Renal cortical epithelial cell (primary cell): ENCODE results near the gene NELFB. TPM values are rescaled to one million over a fixed set of nuclear protein-coding genes. Genes with fewer than 3 reads are reported as not detected.

Experiments
- DNase-seq: peaks from one replicate; pipeline ENCODE4 v3.0.0-alpha.2; 2011; ENCODE audit warnings: low read depth
- total RNA-seq: library from RNA; depleted of rRNA; stranded (reverse); fragments of >200 nt; gene quantifications from 2 replicates; pipeline ENCODE4 v1.2.3, GENCODE V29; 2014

Gene NELFB
- total RNA-seq, 1 donor from 2014 or later, result 62.2 TPM

- no peak for DNase-seq
Observed at GRCh38 chr9:137314561-137315560, 59.7 kb downstream of the NELFB start.

GRCh38 chr9:137315581-137316011, 60.5 kb downstream of the NELFB start:
- DNase-seq, result no peak

- no peak for DNase-seq
Observed at GRCh38 chr9:137316012-137316981, 61.2 kb downstream of the NELFB start.

GRCh38 chr9:137317021-137317717, 62.0 kb downstream of the NELFB start:
- no peak for DNase-seq

GRCh38 chr9:137317718-137318511, 62.8 kb downstream of the NELFB start:
- no peak for DNase-seq

GRCh38 chr9:137318602-137319001, 63.5 kb downstream of the NELFB start:
- no peak for DNase-seq

GRCh38 chr9:137319011-137319738, 64.0 kb downstream of the NELFB start:
- DNase-seq, result no peak

GRCh38 chr9:137319739-137320551, 64.8 kb downstream of the NELFB start:
- no peak for DNase-seq

GRCh38 chr9:137320555-137321384, 65.6 kb downstream of the NELFB start:
- no peak for DNase-seq

- DNase-seq, result no peak
Observed at GRCh38 chr9:137321726-137322361, 66.7 kb downstream of the NELFB start.

Other genes starting within 250 kb of the NELFB start
- gene ABCA2, start 227.1 kb upstream of the NELFB start, total RNA-seq, result 7.5 and 53.0 TPM in 2 replicates
- not detected in 2 replicates for gene FUT7, start 223.2 kb upstream of the NELFB start, total RNA-seq
- 7.1 and 21.6 TPM in 2 replicates for gene NPDC1, start 209.2 kb upstream of the NELFB start, total RNA-seq
- gene ENTPD2, start 201.3 kb upstream of the NELFB start, total RNA-seq, result 0.17 and 0.35 TPM in 2 replicates
- gene SAPCD2, start 184.8 kb upstream of the NELFB start, total RNA-seq, result 0.99 and 12.0 TPM in 2 replicates
- gene UAP1L1, start 177.8 kb upstream of the NELFB start, total RNA-seq, result 6.4 and 7.1 TPM in 2 replicates
- 67.6 and 71.4 TPM in 2 replicates for gene MAN1B1, start 168.3 kb upstream of the NELFB start, total RNA-seq
- gene DPP7, start 140.6 kb upstream of the NELFB start, total RNA-seq, result 42.3 and 70.2 TPM in 2 replicates
- gene GRIN1, start 116.2 kb upstream of the NELFB start, total RNA-seq, result 0.30 TPM in 1 of 2 replicates, not detected in the other
- not detected in 2 replicates for gene LRRC26, start 85.3 kb upstream of the NELFB start, total RNA-seq
- gene TMEM210, start 83.3 kb upstream of the NELFB start, total RNA-seq, result not detected in 2 replicates
- gene ANAPC2, start 66.8 kb upstream of the NELFB start, total RNA-seq, result 10.4 and 28.9 TPM in 2 replicates
- gene SSNA1, start 66.7 kb upstream of the NELFB start, total RNA-seq, result 45.5 and 76.2 TPM in 2 replicates
- gene TPRN, start 54.6 kb upstream of the NELFB start, total RNA-seq, result 4.5 and 10.6 TPM in 2 replicates
- 30.2 and 42.8 TPM in 2 replicates for gene TMEM203, start 49.7 kb upstream of the NELFB start, total RNA-seq
- gene NDOR1, start 49.6 kb upstream of the NELFB start, total RNA-seq, result 2.3 and 6.2 TPM in 2 replicates
- 1.2 TPM in 1 of 2 replicates, not detected in the other for gene RNF208, start 33.1 kb upstream of the NELFB start, total RNA-seq
- 0.20 and 0.87 TPM in 2 replicates for gene CYSRT1, start 30.2 kb upstream of the NELFB start, total RNA-seq
- 0.15 and 0.52 TPM in 2 replicates for gene RNF224, start 27.8 kb upstream of the NELFB start, total RNA-seq
- not detected in 2 replicates for gene SLC34A3, start 24.4 kb upstream of the NELFB start, total RNA-seq
- 153 and 288 TPM in 2 replicates for gene TUBB4B, start 14.0 kb upstream of the NELFB start, total RNA-seq
- gene STPG3, start 4.0 kb upstream of the NELFB start, total RNA-seq, result not detected in 2 replicates
- 36.3 and 42.1 TPM in 2 replicates for gene TOR4A, start 22.4 kb downstream of the NELFB start, total RNA-seq
- gene NRARP, start 46.9 kb downstream of the NELFB start, total RNA-seq, result 0.55 and 1.0 TPM in 2 replicates
- gene EXD3, start 167.8 kb downstream of the NELFB start, total RNA-seq, result 11.6 and 12.2 TPM in 2 replicates
- 2.1 and 2.8 TPM in 2 replicates for gene NOXA1, start 168.1 kb downstream of the NELFB start, total RNA-seq
- gene ENTPD8, start 186.0 kb downstream of the NELFB start, total RNA-seq, result 0.05 and 0.17 TPM in 2 replicates
- gene NSMF, start 204.0 kb downstream of the NELFB start, total RNA-seq, result 12.0 and 20.4 TPM in 2 replicates